Measurements from ENCODE around the gene ARL15. TPM values are rescaled to one million over a fixed set of nuclear protein-coding genes. Genes with fewer than 3 reads are reported as not detected.

The ARL15 gene
- total RNA-seq, 1 experiment from 2014 or later, result 13.0 TPM

DNA sequence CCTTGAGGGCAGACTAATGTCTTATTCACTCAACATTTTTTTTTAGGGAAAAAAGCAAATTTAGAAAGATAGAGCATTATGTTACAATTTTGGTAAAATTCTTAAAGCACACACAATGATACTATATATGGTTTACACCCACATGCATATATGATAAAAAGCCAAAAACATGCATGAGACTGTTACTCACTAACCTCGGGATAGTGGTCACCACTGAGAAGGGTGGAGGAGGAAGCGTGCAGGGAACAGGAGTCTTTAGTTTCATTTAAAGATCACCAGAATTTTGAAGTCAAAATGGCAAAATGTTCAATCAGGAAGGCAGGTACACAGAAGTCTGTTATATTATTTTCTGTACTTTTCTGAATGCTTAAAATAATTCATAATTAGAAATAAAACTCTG lies 9.2 kb downstream of the ARL15 start:
- no peaks in the 10 kb centered on the region for H4K20me1 ChIP-seq (ENCODE audit: control insufficient read depth, insufficient read depth, insufficient read length)
- TF ChIP-seq, protein P1, sequence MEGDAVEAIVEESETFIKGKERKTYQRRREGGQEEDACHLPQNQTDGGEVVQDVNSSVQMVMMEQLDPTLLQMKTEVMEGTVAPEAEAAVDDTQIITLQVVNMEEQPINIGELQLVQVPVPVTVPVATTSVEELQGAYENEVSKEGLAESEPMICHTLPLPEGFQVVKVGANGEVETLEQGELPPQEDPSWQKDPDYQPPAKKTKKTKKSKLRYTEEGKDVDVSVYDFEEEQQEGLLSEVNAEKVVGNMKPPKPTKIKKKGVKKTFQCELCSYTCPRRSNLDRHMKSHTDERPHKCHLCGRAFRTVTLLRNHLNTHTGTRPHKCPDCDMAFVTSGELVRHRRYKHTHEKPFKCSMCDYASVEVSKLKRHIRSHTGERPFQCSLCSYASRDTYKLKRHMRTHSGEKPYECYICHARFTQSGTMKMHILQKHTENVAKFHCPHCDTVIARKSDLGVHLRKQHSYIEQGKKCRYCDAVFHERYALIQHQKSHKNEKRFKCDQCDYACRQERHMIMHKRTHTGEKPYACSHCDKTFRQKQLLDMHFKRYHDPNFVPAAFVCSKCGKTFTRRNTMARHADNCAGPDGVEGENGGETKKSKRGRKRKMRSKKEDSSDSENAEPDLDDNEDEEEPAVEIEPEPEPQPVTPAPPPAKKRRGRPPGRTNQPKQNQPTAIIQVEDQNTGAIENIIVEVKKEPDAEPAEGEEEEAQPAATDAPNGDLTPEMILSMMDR (conservative IDR thresholded peaks at IDR 0.05), result no peak
- no peak overlapping the region for H3K56ac ChIP-seq (ENCODE audit: insufficient read length, low read depth, low read length)
- H2BK12ac ChIP-seq (ENCODE audit: insufficient read length, low read depth, low read length), result no peak overlapping the region
- H3K4me2 ChIP-seq (ENCODE audit: insufficient read depth, insufficient read length, low read length), result no peak overlapping the region
- Mint-ChIP-seq H3K27ac (no peak overlapping the region), H3K27me3 (ENCODE audit: low read depth) (no peaks in the 10 kb centered on the region; the same call in 1 of the 2 replicates), H3K4me3 (no peak overlapping the region), H3K36me3 (ENCODE audit: insufficient read depth in 1 of 3, low read depth in 3 of 3) (no peaks in the 10 kb centered on the region; a peak in 1 of 7 replicates), H3K4me1 (peaks cover 31 to 36% of the 10 kb centered on the region in 2 experiments), H3K9me3 (no peaks in the 10 kb centered on the region)
- no peak for DNase-seq
- H4K8ac ChIP-seq (replicated peaks; ENCODE audit: insufficient read length, low read depth, low read length), result no peak overlapping the region
- H3K9me3 ChIP-seq (ENCODE audit: control insufficient read depth, low read depth, low read length), result no peaks in the 10 kb centered on the region
- H2BK120ac ChIP-seq (ENCODE audit: low read depth, low read length, poor library complexity, severe bottlenecking), result no peak overlapping the region
- no peak overlapping the region for H3T11ph ChIP-seq (ENCODE audit: low read length)
- H2BK15ac ChIP-seq (ENCODE audit: low read depth, low read length), result no peak overlapping the region
- no CpG with 5 or more reads among the region's 2 CpGs for WGBS (ENCODE audit: extremely low coverage, insufficient read length, low lambda C conversion rate)
- no peak overlapping the region for H2AFZ ChIP-seq (ENCODE audit: low read length)
- H3K18ac ChIP-seq (ENCODE audit: insufficient read length, low read depth, low read length), result no peak overlapping the region
- no peak overlapping the region for H2BK20ac ChIP-seq (ENCODE audit: low read depth, low read length, poor library complexity, severe bottlenecking)
- no peak overlapping the region for H4K91ac ChIP-seq (ENCODE audit: insufficient read length, low read depth, low read length)
- H3K4ac ChIP-seq (ENCODE audit: low read depth, low read length), result no peak overlapping the region
- H3K27ac ChIP-seq (ENCODE audit: insufficient read length, low read depth, low read length), result no peak overlapping the region
- no peaks in the 10 kb centered on the region for H3K4me1 ChIP-seq (ENCODE audit: insufficient read depth, low read length)
- H2AK5ac ChIP-seq (ENCODE audit: insufficient read length, low read length), result no peak overlapping the region
- H3K27me3 ChIP-seq (ENCODE audit: insufficient read depth, low read length), result no peaks in the 10 kb centered on the region
- no peak overlapping the region for H2BK5ac ChIP-seq (ENCODE audit: insufficient read length, low read length)
- H3K9ac ChIP-seq (ENCODE audit: extremely low read depth, insufficient read length, low read length), result no peak overlapping the region
- H4K5ac ChIP-seq (ENCODE audit: insufficient read length, low read depth, low read length), result no peak overlapping the region
- H3K23me2 ChIP-seq (ENCODE audit: insufficient read length, low read depth, low read length, poor library complexity, severe bottlenecking), result no peaks in the 10 kb centered on the region
- no peak overlapping the region for H3K23ac ChIP-seq (ENCODE audit: insufficient read length, low read depth, low read length)
- no peak overlapping the region for H3K14ac ChIP-seq (ENCODE audit: insufficient read depth, low read length)
- no peaks in the 10 kb centered on the region for H3K79me1 ChIP-seq (ENCODE audit: insufficient read depth, low read depth, low read length, poor library complexity, severe bottlenecking)
- peaks cover 3% of the 10 kb centered on the region; the same call in 1 of the 2 replicates for H3K79me2 ChIP-seq (ENCODE audit: insufficient read depth, low read length)
